GM21390 (cell line): ENCODE measurements around the gene SEMA6A.

Source experiments
- ATAC-seq: cut with Tn5 transposase; IDR thresholded peaks from one replicate; pipeline ENCODE4 v1.9.1; 2021; ENCODE audit not compliant: unreplicated experiment

The SEMA6A gene

GRCh38 chr5:116467465-116467843 is 107.2 kb downstream of the SEMA6A start:
- no peak for ATAC-seq

DNA sequence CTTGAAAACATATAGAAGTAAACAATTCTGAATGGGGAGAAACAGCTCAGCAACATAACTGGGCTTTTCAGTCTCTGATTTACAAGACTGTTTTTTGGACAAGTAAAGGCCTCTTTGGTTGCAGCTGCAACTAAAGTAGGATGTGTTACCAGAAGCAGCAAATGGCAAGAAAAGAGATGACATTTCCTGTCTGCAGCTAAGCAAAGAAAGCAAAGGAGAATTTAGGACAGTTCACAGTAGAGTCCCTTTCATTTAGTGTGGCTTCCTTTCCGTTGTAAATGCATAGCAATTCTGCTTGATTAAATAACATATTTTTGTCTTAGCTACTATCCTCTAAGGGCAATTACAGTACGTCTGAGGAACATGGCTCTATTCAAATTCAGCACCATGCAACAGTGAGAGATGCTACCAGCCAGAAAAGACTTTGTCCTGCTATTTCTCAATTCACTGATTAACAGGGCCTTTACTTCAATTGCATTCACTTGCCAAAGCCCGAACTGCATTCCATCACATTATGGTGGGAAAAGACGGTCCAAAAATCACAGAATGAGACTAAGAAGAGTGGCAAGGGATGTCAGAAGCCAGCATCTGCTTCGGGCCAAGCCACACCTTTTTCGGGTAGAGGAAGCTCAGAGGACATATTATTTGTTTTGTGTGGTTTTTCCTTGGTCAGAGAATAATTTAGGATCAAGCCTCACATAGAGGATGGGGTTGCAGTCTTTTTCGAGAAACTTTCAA is 107.7 kb downstream of the SEMA6A start:
- no peak for ATAC-seq

- ATAC-seq: no peak
Observed at GRCh38 chr5:116465411-116465810, 109.2 kb downstream of the SEMA6A start.

- no peak for ATAC-seq
Observed at GRCh38 chr5:116464144-116464708, 110.4 kb downstream of the SEMA6A start.

GRCh38 chr5:116462500-116462899 is 112.1 kb downstream of the SEMA6A start:
- ATAC-seq: no peak

GRCh38 chr5:116459301-116459700 is 115.3 kb downstream of the SEMA6A start:
- no peak for ATAC-seq

DNA sequence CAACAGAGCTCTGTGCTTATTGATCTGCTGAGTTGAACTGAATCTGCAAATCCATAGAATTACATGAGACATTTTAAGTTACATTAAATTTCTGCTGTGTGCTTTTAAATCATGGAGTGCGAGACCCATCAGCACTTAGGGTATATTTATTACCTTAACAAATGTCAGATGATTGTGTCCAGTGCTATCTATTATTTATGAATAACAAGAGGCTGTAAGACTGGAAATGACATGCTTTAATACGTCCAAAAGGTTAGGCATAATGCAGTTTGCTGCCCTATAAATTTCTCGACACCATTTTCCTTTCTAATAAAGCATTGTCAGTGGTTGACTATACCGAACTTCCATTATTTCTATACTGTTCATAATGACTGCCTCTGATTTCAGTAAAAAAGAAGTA is 117.6 kb downstream of the SEMA6A start:
- no peak for ATAC-seq

DNA sequence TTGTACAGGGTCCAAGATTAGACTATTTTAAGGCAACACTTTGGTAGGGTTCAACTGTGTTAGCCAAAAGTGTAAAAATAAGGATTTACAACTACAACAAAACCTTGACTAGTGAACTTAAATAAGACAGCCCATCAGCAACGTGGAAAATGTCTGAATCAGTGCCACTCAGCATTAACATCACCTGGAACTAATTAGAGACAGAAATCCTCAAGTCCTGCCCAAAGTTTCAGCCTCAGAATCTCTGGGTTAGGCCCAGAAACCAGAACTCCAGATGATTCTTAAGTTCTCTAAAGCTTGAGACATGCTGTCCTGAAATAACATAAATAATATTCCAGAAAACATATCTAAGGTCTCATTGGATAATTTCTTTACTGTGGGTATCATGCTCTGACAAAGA is 118.6 kb downstream of the SEMA6A start:
- ATAC-seq: no peak

GRCh38 chr5:116455061-116455460 is 119.6 kb downstream of the SEMA6A start:
- no peak for ATAC-seq

DNA sequence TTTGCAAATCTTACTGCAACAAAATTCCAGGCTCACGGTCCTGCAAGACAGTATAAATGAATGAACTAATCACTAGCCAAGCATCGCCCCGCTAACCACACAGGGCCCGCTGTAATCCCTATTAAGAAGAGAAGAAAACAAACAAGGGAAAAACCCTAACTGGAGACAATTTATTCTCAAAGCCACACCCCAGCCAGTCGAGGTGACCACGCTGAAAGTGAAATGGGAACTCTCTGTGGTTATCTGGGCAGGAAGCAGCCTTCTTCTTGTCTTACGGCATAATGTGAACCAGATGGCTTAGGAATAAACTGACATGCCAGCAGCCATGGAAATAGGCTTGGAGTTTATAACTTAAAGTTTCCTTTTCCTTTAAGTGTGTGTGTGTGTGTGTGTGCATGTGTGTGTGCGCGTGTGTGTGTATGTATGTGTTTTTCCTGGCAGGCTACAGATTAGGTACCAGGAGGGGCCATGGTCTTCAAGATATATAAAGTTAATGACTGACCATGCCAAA is 120.2 kb downstream of the SEMA6A start:
- ATAC-seq: peak; percentile 100

- ATAC-seq: no peak
Observed at GRCh38 chr5:116453988-116454411, 120.6 kb downstream of the SEMA6A start.

GRCh38 chr5:116452774-116453368 is 121.8 kb downstream of the SEMA6A start:
- ATAC-seq: no peak

GRCh38 chr5:116451905-116452450 is 122.6 kb downstream of the SEMA6A start:
- ATAC-seq: no peak

GRCh38 chr5:116451066-116451465 is 123.6 kb downstream of the SEMA6A start:
- ATAC-seq: no peak

DNA sequence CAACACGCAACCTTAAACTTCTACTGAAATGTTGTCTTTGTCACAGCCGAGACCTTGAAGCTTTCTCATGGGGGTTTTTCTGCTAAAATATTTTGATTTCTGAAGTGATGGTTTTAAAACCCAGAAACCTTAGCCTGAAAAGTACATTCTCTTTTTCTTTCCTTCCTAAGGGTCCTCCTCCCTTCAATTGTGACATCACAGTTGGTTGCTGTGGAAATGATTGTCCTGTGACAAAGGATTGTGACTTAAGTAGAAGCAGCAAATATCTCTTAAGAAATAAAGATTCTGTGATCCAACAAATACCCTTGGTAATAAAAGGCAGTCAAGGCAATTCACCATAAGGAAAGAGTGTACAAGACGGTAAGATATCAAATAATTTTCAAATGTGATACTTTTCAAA is 125.2 kb downstream of the SEMA6A start:
- no peak for ATAC-seq

GRCh38 chr5:116448870-116449427 is 125.7 kb downstream of the SEMA6A start:
- no peak for ATAC-seq

- no peak for ATAC-seq
Observed at GRCh38 chr5:116448450-116448849, 126.2 kb downstream of the SEMA6A start.

- no peak for ATAC-seq
Observed at GRCh38 chr5:116446356-116447005, 128.1 kb downstream of the SEMA6A start.

GRCh38 chr5:116445311-116445710 is 129.3 kb downstream of the SEMA6A start:
- no peak for ATAC-seq

GRCh38 chr5:116444373-116445295 is 130.0 kb downstream of the SEMA6A start:
- ATAC-seq: no peak
